Panc1 (cell line): ENCODE data around the gene GLI3.

Experiments used
- POLR2AphosphoS5 ChIP-seq: IDR thresholded peaks from 2 replicates; pipeline ENCODE4 v1.6.1; 2012; ENCODE audit warnings: mild to moderate bottlenecking, low read depth, low read length, moderate library complexity
- TF ChIP-seq, protein P1 (sequence below): fragments of 450-650 bp; IDR thresholded peaks from 2 replicates; pipeline ENCODE4 v1.5.1; 2017; ENCODE audit warnings: mild to moderate bottlenecking

DNA sequence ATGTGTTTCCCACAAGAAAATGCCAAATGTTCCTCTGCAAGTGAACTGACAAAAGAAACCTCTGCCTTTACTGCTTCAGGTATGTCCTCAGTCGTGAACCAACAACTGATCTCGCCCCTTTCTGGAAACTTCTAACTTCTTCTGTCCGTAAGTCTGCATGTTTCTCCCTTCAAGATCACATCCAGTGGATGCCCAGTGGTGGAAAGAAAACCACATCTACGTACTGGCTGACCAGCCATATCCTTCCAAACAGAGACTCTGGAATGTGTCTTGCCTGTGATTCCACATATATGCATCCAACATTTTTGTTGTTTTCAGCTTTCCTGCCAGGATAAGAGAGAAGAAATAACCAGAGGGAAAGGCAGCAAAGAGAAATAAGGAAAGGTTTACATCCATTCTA is 152.7 kb downstream of the GLI3 start:
- TF ChIP-seq, protein P1, sequence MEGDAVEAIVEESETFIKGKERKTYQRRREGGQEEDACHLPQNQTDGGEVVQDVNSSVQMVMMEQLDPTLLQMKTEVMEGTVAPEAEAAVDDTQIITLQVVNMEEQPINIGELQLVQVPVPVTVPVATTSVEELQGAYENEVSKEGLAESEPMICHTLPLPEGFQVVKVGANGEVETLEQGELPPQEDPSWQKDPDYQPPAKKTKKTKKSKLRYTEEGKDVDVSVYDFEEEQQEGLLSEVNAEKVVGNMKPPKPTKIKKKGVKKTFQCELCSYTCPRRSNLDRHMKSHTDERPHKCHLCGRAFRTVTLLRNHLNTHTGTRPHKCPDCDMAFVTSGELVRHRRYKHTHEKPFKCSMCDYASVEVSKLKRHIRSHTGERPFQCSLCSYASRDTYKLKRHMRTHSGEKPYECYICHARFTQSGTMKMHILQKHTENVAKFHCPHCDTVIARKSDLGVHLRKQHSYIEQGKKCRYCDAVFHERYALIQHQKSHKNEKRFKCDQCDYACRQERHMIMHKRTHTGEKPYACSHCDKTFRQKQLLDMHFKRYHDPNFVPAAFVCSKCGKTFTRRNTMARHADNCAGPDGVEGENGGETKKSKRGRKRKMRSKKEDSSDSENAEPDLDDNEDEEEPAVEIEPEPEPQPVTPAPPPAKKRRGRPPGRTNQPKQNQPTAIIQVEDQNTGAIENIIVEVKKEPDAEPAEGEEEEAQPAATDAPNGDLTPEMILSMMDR = no peak
- no peak for TF ChIP-seq POLR2AphosphoS5
